ENCODE measurements around the gene ZNF174.

- TF ChIP-seq POLR2AphosphoS5 (IDR thresholded peaks at IDR 0.05; ENCODE audit: borderline replicate concordance, low read depth, low read length) (no peak), EZH2 (IDR thresholded peaks at IDR 0.05) (no peak), FOXP2 (optimal IDR thresholded peaks at IDR 0.05; ENCODE audit: control extremely low read depth, extremely low read length, insufficient read depth) (no peak)
Observed at GRCh38 chr16:3400446-3400778, 603 bp upstream of the ZNF174 start.
